Common myeloid progenitor, CD34-positive (primary cell): ENCODE data around the gene PITPNM3.
A peak's percentile ranks its signal among the peaks of the same experiment; 100 is the strongest.

ENCODE experiments used
- CTCF ChIA-PET: fragments of 350-600 bp; sonication (Branson Sonifier 250); formaldehyde crosslinking; loops from one replicate; lab custom pipeline; 2021; ENCODE audit warnings: antibody characterized with exemption; lab: Charles Lee
- POLR2A ChIA-PET: fragments of 350-600 bp; sonication (Branson Sonifier 250); formaldehyde crosslinking; loops from one replicate; lab custom pipeline; 2021; ENCODE audit warnings: antibody characterized with exemption; lab: Charles Lee
- DNase-seq, 3 donors: peaks; one replicate each; pipeline versions ENCODE4 v3.0.0 to v3.0.0-alpha.2; 2013
- H3K27ac ChIP-seq, 2 experiments: 1 replicate in 1 of 2; 2 replicates in 1 of 2; pipeline ENCODE4 v1.7.0; 2013; ENCODE audit warnings: inconsistent platforms in 2 of 2, low read length in 2 of 2, mild to moderate bottlenecking in 2 of 2, low read depth in 1 of 2, moderate library complexity in 1 of 2; ENCODE audit not compliant: severe bottlenecking in 2 of 2, insufficient read depth in 1 of 2, poor library complexity in 1 of 2
- H3K27me3 ChIP-seq, 5 experiments: replicated peaks in 2 of 5; 1 replicate in 3 of 5; 2 replicates in 2 of 5; pipeline versions ENCODE4 v1.6.1 to v1.7.0; 2013; ENCODE audit warnings: low read length in 4 of 5, mild to moderate bottlenecking in 2 of 5, moderate library complexity in 2 of 5, inconsistent platforms in 1 of 5; ENCODE audit not compliant: insufficient read depth in 5 of 5, control insufficient read depth in 4 of 5
- H3K36me3 ChIP-seq, 4 experiments: 1 replicate in 2 of 4; 2 replicates in 2 of 4; pipeline versions ENCODE4 v1.6.1 to v1.7.0; 2013; ENCODE audit warnings: low read length in 3 of 4, control low read depth in 1 of 4, mild to moderate bottlenecking in 1 of 4; ENCODE audit not compliant: control insufficient read depth in 4 of 4, insufficient read depth in 4 of 4
- H3K4me1 ChIP-seq, 4 experiments: 1 replicate in 3 of 4; 2 replicates in 1 of 4; pipeline versions ENCODE4 v1.6.1 to v1.7.1; 2013; ENCODE audit warnings: low read length in 3 of 4, mild to moderate bottlenecking in 3 of 4, control low read depth in 1 of 4, inconsistent platforms in 1 of 4, moderate library complexity in 1 of 4; ENCODE audit not compliant: control insufficient read depth in 4 of 4, insufficient read depth in 4 of 4; ENCODE audit errors: control extremely low read depth in 1 of 4
- H3K4me3 ChIP-seq, 7 experiments: 1 replicate in 4 of 7; 2 replicates in 3 of 7; pipeline versions ENCODE4 v1.5.1 to v1.7.0; 2013; ENCODE audit warnings: mild to moderate bottlenecking in 7 of 7, low read length in 6 of 7, moderate library complexity in 6 of 7, inconsistent platforms in 2 of 7, low read depth in 2 of 7, control low read depth in 1 of 7; ENCODE audit not compliant: insufficient read depth in 4 of 7, control insufficient read depth in 1 of 7; ENCODE audit errors: extremely low read depth in 1 of 7
- H3K9me3 ChIP-seq, 5 experiments: 1 replicate in 4 of 5; 2 replicates in 1 of 5; pipeline versions ENCODE4 v1.6.1 to v1.7.1; 2013; ENCODE audit warnings: low read length in 4 of 5, mild to moderate bottlenecking in 2 of 5, inconsistent platforms in 1 of 5, low read depth in 1 of 5, moderate library complexity in 1 of 5; ENCODE audit not compliant: control insufficient read depth in 4 of 5, insufficient read depth in 2 of 5; ENCODE audit errors: control extremely low read depth in 1 of 5
- WGBS: methylation state at CpG from one replicate; pipeline ENCODE4 v1.1.5; 2013; ENCODE audit not compliant: insufficient coverage; 5-methylcytosine and 5-hydroxymethylcytosine counted together

PITPNM3 gene

DNA sequence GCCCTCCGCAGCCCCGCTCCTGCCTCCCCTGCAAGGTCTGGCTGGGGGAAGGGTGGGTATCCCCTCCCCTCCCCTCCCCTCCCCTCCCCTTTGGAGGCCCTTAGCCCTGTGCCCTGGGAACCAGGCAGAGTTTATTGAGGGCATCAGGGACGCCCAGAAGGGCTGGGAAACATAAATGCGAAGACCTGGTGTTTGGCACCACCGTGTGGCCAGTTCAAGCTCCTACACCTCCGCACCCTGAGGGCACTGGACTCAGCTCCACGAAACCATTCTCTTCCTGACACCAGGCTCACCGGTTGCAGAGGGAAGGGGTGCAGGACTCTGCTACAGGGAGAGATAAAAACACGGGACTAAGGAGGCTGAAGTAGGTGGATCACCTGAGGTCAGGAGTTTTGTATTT lies 120.4 kb downstream of the PITPNM3 start:
- WGBS: 0% methylated on average over 4 of the region's 9 CpGs
- no peaks in the 10 kb centered on the region for H3K4me1 ChIP-seq
- peaks cover under 1 to 10% (median 3%) of the 10 kb centered on the region in 5 experiments for H3K9me3 ChIP-seq
- no peak overlapping the region for H3K4me3 ChIP-seq
- peak; percentile 60 to 80 (median 71) for DNase-seq
- no peak overlapping the region for H3K27ac ChIP-seq
- H3K27me3 ChIP-seq: peaks cover 0 to 18% (median 7%) of the 10 kb centered on the region in 5 experiments
- H3K36me3 ChIP-seq: no peaks in the 10 kb centered on the region
- ChIA-PET CTCF (interaction anchor here (0.6 to 2.3 kb wide), 10 partner anchors 10 to 852 kb away, joined by 3 to 8 read pairs (median 4); no protein-coding TSS in a partner anchor), POLR2A (interaction anchor here (0.6 kb wide), 1 partner anchor 13 kb away, joined by 3 read pairs; no protein-coding TSS in a partner anchor)

DNA sequence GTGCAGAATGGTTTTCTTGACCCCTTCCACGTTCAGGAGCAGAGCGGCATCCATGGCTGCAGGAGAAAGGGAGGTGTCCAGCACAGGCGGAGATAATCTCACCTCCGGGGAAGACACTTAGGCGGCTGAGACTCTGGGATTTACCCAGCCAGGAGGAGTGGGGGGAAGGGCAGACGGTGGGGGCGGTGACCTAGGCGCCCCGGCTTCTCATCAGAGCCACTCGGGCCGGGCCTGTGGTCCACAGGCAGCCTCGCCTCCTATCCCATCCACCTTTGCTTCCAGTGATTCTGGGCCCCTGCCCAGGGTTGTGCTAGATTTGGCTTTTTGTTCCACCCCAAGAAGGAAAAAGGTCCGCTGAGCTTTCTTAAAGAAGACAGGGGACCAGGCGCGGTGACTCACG lies 121.3 kb downstream of the PITPNM3 start, which contains the start of gene AIPL1:
Gene AIPL1 (minus strand): TSS at position 71 of the 400 bp plus-strand sequence. CDS start 17 bp downstream, at position 54.
- Histone ChIP-seq H3K4me3 (no peak within 1 kb of the TSS), H3K4me1 (no peaks in the 10 kb centered on the region), H3K36me3 (no peaks in the 10 kb centered on the region), H3K27ac (no peak within 1 kb of the TSS), H3K27me3 (peaks cover 0 to 18% (median 7%) of the 10 kb centered on the region in 5 experiments), H3K9me3 (peaks cover 2 to 17% (median 3%) of the 10 kb centered on the region in 5 experiments)
- ChIA-PET POLR2A (no interaction called here), CTCF (interaction anchor here (0.6 to 2.3 kb wide), 6 partner anchors 10 to 962 kb away, joined by 3 to 8 read pairs (median 4); no protein-coding TSS in a partner anchor)
- no peak for DNase-seq
- whole genome bisulfite sequencing: 95% methylated on average over 16 of the region's 16 CpGs

DNA sequence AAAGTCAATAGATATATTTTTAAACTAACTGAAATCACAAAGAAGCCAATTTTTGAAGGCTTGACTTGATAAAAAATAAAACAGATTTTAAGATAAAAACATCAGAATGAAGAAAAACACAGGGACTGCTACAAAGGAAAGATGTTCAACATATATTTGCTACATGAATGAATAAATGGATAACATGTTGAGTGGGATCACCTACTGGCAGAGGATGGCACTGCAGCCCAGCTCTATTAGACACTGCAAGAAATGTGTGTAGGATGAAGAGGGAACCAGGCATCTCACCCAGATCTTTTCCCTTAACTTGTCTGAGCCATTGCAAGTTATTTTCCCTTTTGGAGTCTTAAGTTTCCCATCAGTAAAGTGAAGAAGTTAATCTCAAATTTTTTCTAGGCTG lies 125.6 kb downstream of the PITPNM3 start:
- H3K27me3 ChIP-seq: peaks cover 0 to 8% (median 0%) of the 10 kb centered on the region in 5 experiments
- H3K9me3 ChIP-seq: peaks cover 2 to 17% (median 3%) of the 10 kb centered on the region in 5 experiments
- ChIA-PET POLR2A (no interaction called here), CTCF (interaction anchor here (0.8 to 3.5 kb wide), 4 partner anchors 10 to 838 kb away, joined by 3 to 13 read pairs (median 4); partner anchors contain the start of gene PIMREG)
- no peak overlapping the region for H3K27ac ChIP-seq
- H3K4me3 ChIP-seq: no peak overlapping the region
- no peaks in the 10 kb centered on the region for H3K36me3 ChIP-seq
- peaks cover 0 to 19% (median 15%) of the 10 kb centered on the region in 4 experiments for H3K4me1 ChIP-seq
- peak in 1 of 3 donors; percentile 22 for DNase-seq

DNA sequence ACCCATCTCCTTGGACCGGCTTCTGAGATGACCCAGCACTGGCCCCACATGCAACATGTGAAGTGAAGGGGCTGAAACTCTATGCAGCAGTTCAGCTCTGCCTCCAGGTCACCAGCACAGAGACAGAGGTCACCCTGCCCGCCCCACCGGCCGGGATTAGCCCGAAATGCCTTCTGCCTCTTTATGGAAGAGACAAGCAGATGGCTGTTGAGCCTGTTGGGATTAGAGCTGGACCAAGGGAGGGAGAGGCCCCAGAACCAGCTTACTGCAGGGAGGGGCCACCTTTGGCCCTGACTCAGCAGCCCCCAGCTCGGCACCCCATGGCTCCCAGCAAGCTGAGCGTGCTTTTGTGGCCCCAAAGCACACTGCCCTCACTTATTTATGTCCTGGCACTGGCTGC lies 127.1 kb downstream of the PITPNM3 start:
- Histone ChIP-seq H3K4me3 (no peak overlapping the region), H3K9me3 (peaks cover 2 to 17% (median 3%) of the 10 kb centered on the region in 5 experiments), H3K27ac (no peak overlapping the region), H3K4me1 (peaks cover 0 to 19% (median 15%) of the 10 kb centered on the region in 4 experiments), H3K27me3 (peaks cover 0 to 15% (median 2%) of the 10 kb centered on the region in 5 experiments), H3K36me3 (no peaks in the 10 kb centered on the region)
- WGBS: 96% methylated on average over 7 of the region's 7 CpGs
- ChIA-PET CTCF (no interaction called here), POLR2A (no interaction called here)
- DNase-seq: no peak

DNA sequence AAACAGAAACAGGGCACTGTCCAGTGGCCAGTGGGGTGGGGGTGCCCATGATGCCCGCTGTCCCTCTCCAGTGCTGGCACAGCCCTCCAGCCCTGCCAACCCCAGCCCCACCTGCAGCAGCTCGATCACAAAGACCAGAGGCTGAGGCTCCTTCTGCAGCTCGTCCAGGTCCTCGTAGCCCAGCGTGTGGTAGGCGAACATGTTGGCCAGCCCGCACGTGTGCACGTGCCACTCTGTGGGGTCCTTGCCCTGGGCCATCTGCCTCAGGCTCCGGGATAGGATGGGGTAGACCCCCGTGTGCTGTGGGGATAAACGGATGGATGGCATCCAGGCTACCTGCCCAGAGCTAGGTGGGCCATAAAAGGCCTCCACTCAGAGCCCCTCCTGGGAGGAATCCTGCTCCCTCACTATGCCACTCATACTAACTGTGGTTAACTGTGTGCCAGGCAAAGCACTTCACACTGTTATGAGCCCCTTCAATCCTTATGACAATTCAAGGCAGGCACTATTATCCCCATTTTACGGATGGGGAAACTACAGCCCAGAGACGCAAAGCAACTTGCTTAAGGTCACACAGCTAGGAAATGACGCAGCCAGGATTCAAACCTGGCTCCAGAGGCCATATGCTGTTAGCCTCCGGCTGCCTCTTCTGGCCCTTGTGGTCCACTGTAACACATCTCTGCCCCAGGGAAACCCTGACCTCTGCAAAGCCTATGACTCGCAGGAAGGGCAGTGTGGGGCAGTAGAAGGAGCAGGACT lies 128.0 kb downstream of the PITPNM3 start:
- DNase-seq: no peak
- CTCF ChIA-PET: interaction anchor here (1.0 kb wide), 2 partner anchors 20 to 837 kb away, joined by 3 read pairs; no protein-coding TSS in a partner anchor
- H3K4me1 ChIP-seq: peaks cover 0 to 19% (median 15%) of the 10 kb centered on the region in 4 experiments
- H3K36me3 ChIP-seq: no peaks in the 10 kb centered on the region
- H3K27me3 ChIP-seq: peaks cover 0 to 21% (median 5%) of the 10 kb centered on the region in 5 experiments
- H3K9me3 ChIP-seq: peaks cover 2 to 17% (median 3%) of the 10 kb centered on the region in 5 experiments
- POLR2A ChIA-PET: interaction anchor here (0.8 kb wide), 1 partner anchor 14 kb away, joined by 3 read pairs; no protein-coding TSS in a partner anchor
- H3K4me3 ChIP-seq: no peak overlapping the region
- WGBS: 98% methylated on average over 8 of the region's 17 CpGs
- H3K27ac ChIP-seq: no peak overlapping the region

DNA sequence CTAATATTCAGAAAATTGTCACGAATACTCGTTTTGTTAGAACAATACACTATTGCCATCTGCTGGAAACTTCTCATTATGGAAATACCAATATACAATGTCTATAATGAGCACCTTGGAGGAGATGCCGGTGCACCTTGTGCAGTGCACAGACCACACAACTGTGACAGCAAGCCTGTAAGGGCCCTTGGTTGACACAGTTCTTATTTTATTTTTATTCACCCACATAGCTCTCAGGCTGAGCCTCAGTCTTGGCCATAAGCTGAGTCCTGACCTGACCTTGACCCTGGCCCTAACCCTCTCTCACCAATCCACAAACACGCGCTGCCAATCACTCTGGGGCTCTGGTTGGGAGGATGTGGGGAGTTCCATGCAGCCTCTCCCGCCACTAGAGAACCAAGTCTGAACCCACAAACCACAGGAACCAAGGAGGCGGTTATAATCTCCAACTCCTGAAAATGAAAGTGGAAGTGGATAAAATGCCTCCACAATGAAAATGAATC lies 129.0 kb downstream of the PITPNM3 start:
- Histone ChIP-seq H3K27ac (no peak overlapping the region), H3K27me3 (peaks cover 0 to 21% (median 8%) of the 10 kb centered on the region in 5 experiments), H3K36me3 (no peaks in the 10 kb centered on the region), H3K9me3 (peaks cover 2 to 17% (median 3%) of the 10 kb centered on the region in 5 experiments), H3K4me3 (peak overlapping the region in 1 of 7 experiments; percentile 2), H3K4me1 (peaks cover 0 to 19% (median 15%) of the 10 kb centered on the region in 4 experiments)
- WGBS: 0% methylated on average over 3 of the region's 7 CpGs
- peak; percentile 86 to 95 (median 93) for DNase-seq
- POLR2A ChIA-PET: no interaction called here
- CTCF ChIA-PET: interaction anchor here (1.0 kb wide), 1 partner anchor 21 kb away, joined by 3 read pairs; no protein-coding TSS in a partner anchor
